GM12892 (cell line): ENCODE data around the gene TMPRSS13.

ENCODE experiments used
- DNase-seq: peaks from one replicate; pipeline ENCODE4 v3.0.0; 2011; ENCODE audit not compliant: insufficient read length
- FAIRE-seq: peaks from 2 replicates; lab custom pipeline; 2011; peaks lifted over from hg19 to GRCh38; lab: Jason Lieb, UNC
- POLR2A ChIP-seq: IDR thresholded peaks from 2 replicates; pipeline ENCODE4 v1.6.1; 2011; ENCODE audit warnings: low read depth, low read length, control low read depth
- POLR2AphosphoS5 ChIP-seq: IDR thresholded peaks from 2 replicates; pipeline ENCODE4 v1.6.1; 2011; ENCODE audit warnings: low read depth, low read length, control low read depth
- TAF1 ChIP-seq: IDR thresholded peaks from 2 replicates; pipeline ENCODE4 v1.6.1; 2011; ENCODE audit warnings: low read depth, mild to moderate bottlenecking, control low read depth, low read length, borderline replicate concordance

Gene TMPRSS13

GRCh38 chr11:117888139-117888566 lies 41.0 kb downstream of the TMPRSS13 start:
- DNase-seq (no peak), FAIRE-seq (no peak)
- no peak for TF ChIP-seq POLR2AphosphoS5
- no peak for TF ChIP-seq TAF1
- no peak for TF ChIP-seq POLR2A

- TF ChIP-seq POLR2AphosphoS5 (no peak), POLR2A (no peak), TAF1 (no peak)
- DNase-seq (no peak), FAIRE-seq (no peak)
Measured at GRCh38 chr11:117887431-117888138, 41.6 kb downstream of the TMPRSS13 start.

GRCh38 chr11:117885777-117886176 lies 43.4 kb downstream of the TMPRSS13 start:
- no peak for TF ChIP-seq TAF1
- no peak for TF ChIP-seq POLR2AphosphoS5
- TF ChIP-seq POLR2A = no peak
- no peak for FAIRE-seq
- DNase-seq = no peak

- no peak for FAIRE-seq
- DNase-seq = no peak
Measured at GRCh38 chr11:117884994-117885393, 44.2 kb downstream of the TMPRSS13 start.

GRCh38 chr11:117883063-117883462 lies 46.1 kb downstream of the TMPRSS13 start:
- TF ChIP-seq POLR2AphosphoS5 (no peak), POLR2A (no peak), TAF1 (no peak)
- FAIRE-seq (no peak), DNase-seq (no peak)

More at GRCh38 chr11:117884994-117885393, 44.2 kb downstream of the TMPRSS13 start:
- TF ChIP-seq POLR2A = no peak
- no peak for TF ChIP-seq TAF1
- no peak for TF ChIP-seq POLR2AphosphoS5

GRCh38 chr11:117882311-117882905 lies 46.8 kb downstream of the TMPRSS13 start:
- DNase-seq (no peak), FAIRE-seq (no peak)
- TF ChIP-seq TAF1 = no peak
- no peak for TF ChIP-seq POLR2AphosphoS5
- TF ChIP-seq POLR2A = no peak

- DNase-seq = no peak
- FAIRE-seq = peak; percentile 9
- no peak for TF ChIP-seq POLR2AphosphoS5
- TF ChIP-seq POLR2A = no peak
- TF ChIP-seq TAF1 = no peak
Measured at GRCh38 chr11:117881217-117881616, 48.0 kb downstream of the TMPRSS13 start.

- TF ChIP-seq TAF1 = no peak
- no peak for TF ChIP-seq POLR2AphosphoS5
- no peak for TF ChIP-seq POLR2A
- FAIRE-seq (no peak), DNase-seq (no peak)
Measured at GRCh38 chr11:117879516-117880480, 49.4 kb downstream of the TMPRSS13 start.

- TF ChIP-seq TAF1 (no peak), POLR2AphosphoS5 (no peak), POLR2A (no peak)
- FAIRE-seq (no peak), DNase-seq (no peak)
Measured at GRCh38 chr11:117878939-117879475, 50.2 kb downstream of the TMPRSS13 start.

- no peak for TF ChIP-seq POLR2A
- TF ChIP-seq TAF1 = no peak
- TF ChIP-seq POLR2AphosphoS5 = no peak
- FAIRE-seq (no peak), DNase-seq (no peak)
Measured at GRCh38 chr11:117878314-117878938, 50.8 kb downstream of the TMPRSS13 start.
